K562 (cell line): ENCODE data around the gene CXCR3. TPM values are rescaled to one million over a fixed set of nuclear protein-coding genes. Genes with fewer than 3 reads are reported as not detected.

Source experiments
- ATAC-seq: fragments of 200-7000 bp; cut with Tn5 transposase; 3 replicates; pipeline ENCODE4 v1.9.1; 2020; ENCODE audit warnings: moderate library complexity
- BruUV-seq: library from RNA; stranded (reverse); fragments of 400-500 nt; replicated peaks from 2 replicates; lab custom pipeline; 2021; lab: Mats Ljungman, UMichigan
- CTCF ChIA-PET: fragments of 300-600 bp; formaldehyde crosslinking; extraction: SDS; loops from one replicate; lab custom pipeline; 2021; ENCODE audit warnings: low intra/inter-chr PET ratio; lab: Yijun Ruan, JAX
- POLR2A ChIA-PET: fragments of 300-600, 350-650 bp; sonication (Branson Sonifier 250); formaldehyde crosslinking; extraction: SDS; loops from one replicate; lab custom pipeline; 2021; ENCODE audit warnings: antibody characterized with exemption, inconsistent platforms; lab: Yijun Ruan, JAX
- DNase-seq, 4 experiments: peaks; one replicate each; pipeline versions ENCODE4 v3.0.0 to v3.0.0-alpha.2; 2011 to 2018; ENCODE audit warnings: low spot score in 3 of 4, mixed read lengths in 3 of 4; ENCODE audit errors: extremely low read depth in 1 of 4
- FAIRE-seq: peaks from 2 replicates; lab custom pipeline; 2011; peaks lifted over from hg19 to GRCh38; lab: Jason Lieb, UNC
- H2AFZ ChIP-seq: 2 replicates; pipeline ENCODE4 v1.6.0; 2011; ENCODE audit warnings: low read depth, low read length, control low read depth, inconsistent platforms
- H3K27ac ChIP-seq: fragments of 200-600 bp; 3 replicates; pipeline ENCODE4 v1.8.0; 2011; ENCODE audit warnings: low read depth, mild to moderate bottlenecking, control low read depth, inconsistent platforms, low read length, moderate library complexity, mixed read lengths; ENCODE audit errors: extremely low read depth
- H3K27me3 ChIP-seq, 2 experiments: fragments of 300-600 bp in 1 of 2; 2 replicates in 1 of 2; 3 replicates in 1 of 2; pipeline versions ENCODE4 v1.6.0 to v1.8.0; 2011; ENCODE audit warnings: inconsistent platforms in 2 of 2, low read length in 2 of 2, mild to moderate bottlenecking in 1 of 2, mixed read lengths in 1 of 2, moderate library complexity in 1 of 2; ENCODE audit not compliant: control insufficient read depth in 2 of 2, insufficient read depth in 2 of 2
- H3K36me3 ChIP-seq: fragments of 300-600 bp; 3 replicates; pipeline ENCODE4 v1.8.0; 2011; ENCODE audit warnings: mild to moderate bottlenecking, low read length, inconsistent platforms; ENCODE audit not compliant: control insufficient read depth, insufficient read depth
- H3K4me1 ChIP-seq, 2 experiments: fragments of 200-600 bp in 1 of 2; replicated peaks in 1 of 2; 2 replicates in 1 of 2; 3 replicates in 1 of 2; pipeline versions ENCODE4 v1.5.1 to v1.8.0; 2011; ENCODE audit warnings: inconsistent platforms in 2 of 2, low read length in 2 of 2, mild to moderate bottlenecking in 1 of 2, mixed read lengths in 1 of 2, moderate library complexity in 1 of 2; ENCODE audit not compliant: control insufficient read depth in 2 of 2, insufficient read depth in 2 of 2
- H3K4me2 ChIP-seq: 2 replicates; pipeline ENCODE4 v1.6.1; 2011; ENCODE audit warnings: low read length, control low read depth, inconsistent platforms, mixed read lengths; ENCODE audit not compliant: insufficient read depth
- H3K4me3 ChIP-seq: fragments of 200-600 bp; sonication (generic), shearing (Covaris generic); 2 replicates; pipeline ENCODE4 v1.5.1; 2016; ENCODE audit warnings: control low read depth, inconsistent platforms
- H3K79me2 ChIP-seq: fragments of 200-600 bp; 3 replicates; pipeline ENCODE4 v1.8.0; 2011; ENCODE audit warnings: low read length, inconsistent platforms; ENCODE audit not compliant: control insufficient read depth, insufficient read depth
- H3K9ac ChIP-seq, 2 experiments: 2 replicates each; pipeline versions ENCODE4 v1.6.0 to v1.6.1; 2011; ENCODE audit warnings: low read depth in 2 of 2, low read length in 2 of 2, control low read depth in 1 of 2, inconsistent platforms in 1 of 2, mild to moderate bottlenecking in 1 of 2, mixed read lengths in 1 of 2; ENCODE audit not compliant: insufficient read depth in 1 of 2
- H3K9me1 ChIP-seq: one replicate; pipeline ENCODE4 v1.6.0; 2011; ENCODE audit warnings: inconsistent platforms, mild to moderate bottlenecking, low read length, moderate library complexity; ENCODE audit not compliant: control insufficient read depth, insufficient read depth
- H3K9me3 ChIP-seq: replicated peaks from 2 replicates; pipeline ENCODE4 v1.5.1; 2011; ENCODE audit warnings: low read depth, low read length, inconsistent platforms; ENCODE audit not compliant: control insufficient read depth, insufficient read depth
- H4K20me1 ChIP-seq: replicated peaks from 2 replicates; pipeline ENCODE4 v1.6.1; 2011; ENCODE audit warnings: low read length, inconsistent platforms, mixed read lengths; ENCODE audit not compliant: control insufficient read depth, insufficient read depth
- HNRNPLL ChIP-seq: fragments of 200-400 bp; formaldehyde crosslinking; IDR thresholded peaks from 2 replicates; pipeline ENCODE4 v1.6.1; 2017; ENCODE audit warnings: low read length, low read depth, mild to moderate bottlenecking; ENCODE audit not compliant: poor library complexity, severe bottlenecking
- NR1H2 ChIP-seq: sonication (generic); formaldehyde crosslinking; IDR thresholded peaks from 2 replicates; pipeline ENCODE4 v1.4.0; 2020; ENCODE audit warnings: mild to moderate bottlenecking, missing genetic modification reagents
- POLR3G ChIP-seq: IDR thresholded peaks from 2 replicates; pipeline ENCODE4 v1.6.1; 2011; ENCODE audit not compliant: insufficient read length, insufficient replicate concordance; ENCODE audit errors: extremely low read depth
- RBM39 ChIP-seq: fragments of 200-400 bp; formaldehyde crosslinking; optimal IDR thresholded peaks from 2 replicates; pipeline ENCODE3; 2018; ENCODE audit warnings: low read depth, low read length
- ZNF124 ChIP-seq: sonication (generic); formaldehyde crosslinking; IDR thresholded peaks from 2 replicates; pipeline ENCODE4 v1.8.1; 2022; ENCODE audit warnings: missing genetic modification reagents
- WGBS: fragments of 100-300 bp; shearing (Covaris generic); methylation state at CpG from one replicate; pipeline ENCODE4 v1.1.6; 2016; ENCODE audit warnings: low coverage, mixed read lengths; ENCODE audit not compliant: insufficient coverage; ENCODE audit errors: missing lambda C conversion rate; 5-methylcytosine and 5-hydroxymethylcytosine counted together
- in situ Hi-C: fragments of 300-500 bp; cut with MboI; formaldehyde crosslinking; loops from 4 replicates; pipeline ENCODE4 v1.15.0; 2018; ENCODE audit warnings: inconsistent platforms, mixed read lengths
- intact Hi-C: fragments of 100-400 bp; cut with micrococcal nuclease; formaldehyde crosslinking; loops from 2 replicates; pipeline ENCODE4 v1.14.2; 2022
- polyA plus RNA-seq, 8 experiments: library from polyadenylated mRNA; depleted of rRNA in 4 of 8; stranded (reverse) in 5 of 8; unstranded in 3 of 8; fragments of >200 nt; fragmentation: Nextera tagmentation in 2 of 8; fragmentation: Illumina TruSeq in 1 of 8; extraction: Ambion mirVana in 2 of 8; extraction: Trizol in 1 of 8; gene quantifications; 2 replicates each; pipeline versions ENCODE4 v1.2.1 to v1.2.3, GENCODE V29; 2011 to 2014; ENCODE audit warnings: inconsistent platforms in 1 of 8, missing spikeins in 1 of 8
- total RNA-seq, 7 experiments: library from RNA; depleted of rRNA in 6 of 7; stranded (reverse); fragments of >200 nt in 6 of 7; fragmentation: Illumina TruSeq in 2 of 7; extraction: Trizol in 2 of 7; gene quantifications; 2 replicates each; pipeline versions ENCODE4 v1.2.1 to v1.2.3, GENCODE V29; 2011 to 2021; ENCODE audit warnings: low replicate concordance in 1 of 7
- TF ChIP-seq, protein P1 (sequence below): fragments of 450-650 bp; formaldehyde crosslinking; IDR thresholded peaks from 2 replicates; pipeline ENCODE4 v1.4.0; 2020; ENCODE audit warnings: mild to moderate bottlenecking, mixed read lengths

The CXCR3 gene
- total and polyA plus RNA-seq, 9 of the 15 experiments (the other 6 are each of a cell fraction or from before 2014, with no cell fraction given): not detected

DNA sequence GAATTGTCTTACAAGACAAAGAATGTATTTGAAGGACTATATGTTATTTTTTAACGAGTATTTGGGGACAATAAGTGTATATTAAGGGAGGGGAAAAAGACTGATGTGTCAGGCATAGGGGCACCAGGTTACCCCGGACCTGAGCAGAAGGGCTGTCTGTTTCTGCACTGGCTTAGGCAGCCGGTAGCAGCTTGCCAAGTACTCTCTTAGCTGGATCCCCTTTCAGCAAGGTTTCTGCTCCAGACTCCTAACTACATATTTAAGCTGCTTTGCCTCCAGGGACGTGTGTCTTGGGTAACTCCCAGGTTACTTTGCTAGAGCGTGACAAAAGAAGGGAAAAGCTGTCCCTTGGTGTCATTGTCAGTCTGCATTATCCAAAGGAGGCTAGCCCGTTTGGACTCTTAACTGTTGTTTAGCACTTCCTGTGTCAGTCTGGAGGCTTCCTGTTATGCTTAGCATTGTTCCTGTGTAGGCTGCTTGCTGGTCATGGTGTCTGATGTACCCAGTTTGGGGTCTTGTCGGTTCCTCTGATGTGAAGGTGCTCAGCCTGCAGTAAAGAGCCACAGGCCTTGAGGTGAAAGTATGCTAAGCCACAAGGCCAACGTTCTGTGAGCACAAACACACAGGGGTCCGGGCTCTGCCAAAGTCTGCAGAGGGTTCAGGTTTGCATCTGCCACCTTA is 11.6 kb downstream of the CXCR3 start:
- H3K4me3 ChIP-seq: no peak overlapping the region
- BruUV-seq: no TSS peak
- WGBS: 54% methylated on average over 9 of the region's 9 CpGs
- in situ Hi-C loops (no loop called here), intact Hi-C loops (no loop called here)
- H3K36me3 ChIP-seq: peaks cover 13% of the 10 kb centered on the region; the same call in 2 of the 3 replicates
- TF ChIP-seq ZNF124 (CRISPR knock-in tag): no peak
- TF ChIP-seq HNRNPLL: no peak
- no peak for TF ChIP-seq NR1H2
- TF ChIP-seq, protein P1, sequence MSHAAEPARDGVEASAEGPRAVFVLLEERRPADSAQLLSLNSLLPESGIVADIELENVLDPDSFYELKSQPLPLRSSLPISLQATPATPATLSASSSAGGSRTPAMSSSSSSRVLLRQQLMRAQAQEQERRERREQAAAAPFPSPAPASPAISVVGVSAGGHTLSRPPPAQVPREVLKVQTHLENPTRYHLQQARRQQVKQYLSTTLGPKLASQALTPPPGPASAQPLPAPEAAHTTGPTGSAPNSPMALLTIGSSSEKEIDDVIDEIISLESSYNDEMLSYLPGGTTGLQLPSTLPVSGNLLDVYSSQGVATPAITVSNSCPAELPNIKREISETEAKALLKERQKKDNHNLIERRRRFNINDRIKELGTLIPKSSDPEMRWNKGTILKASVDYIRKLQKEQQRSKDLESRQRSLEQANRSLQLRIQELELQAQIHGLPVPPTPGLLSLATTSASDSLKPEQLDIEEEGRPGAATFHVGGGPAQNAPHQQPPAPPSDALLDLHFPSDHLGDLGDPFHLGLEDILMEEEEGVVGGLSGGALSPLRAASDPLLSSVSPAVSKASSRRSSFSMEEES (CRISPR knock-in tag): no peak
- TF ChIP-seq RBM39: no peak
- no peak for TF ChIP-seq POLR3G
- POLR2A ChIA-PET: no interaction called here
- no peak overlapping the region for H3K4me2 ChIP-seq
- no peaks in the 10 kb centered on the region for H3K27me3 ChIP-seq
- peak; percentile 23 for FAIRE-seq
- DNase-seq: no peak
- CTCF ChIA-PET: no interaction called here
- no peaks in the 10 kb centered on the region for H3K9me3 ChIP-seq
- no peak overlapping the region for H3K9ac ChIP-seq
- H3K79me2 ChIP-seq: no peaks in the 10 kb centered on the region
- H4K20me1 ChIP-seq: no peaks in the 10 kb centered on the region
- H3K4me1 ChIP-seq: no peaks in the 10 kb centered on the region; a peak in 1 of 5 replicates
- no peaks in the 10 kb centered on the region for H3K9me1 ChIP-seq
- no peak overlapping the region for H3K27ac ChIP-seq
- H2AFZ ChIP-seq: no peak overlapping the region
- no peak for ATAC-seq
